ENCODE results near the gene TM4SF4.

Gene TM4SF4

GRCh38 chr3:149474250-149474817 lies at the start of gene TM4SF4:
TM4SF4 (plus strand) TSS chr3:149474697; CDS start chr3:149474878, 181 bp downstream.
- H3K27ac ChIP-seq (ENCODE audit: low read depth, low read length): no peak within 1 kb of the TSS
- H3K4me1 ChIP-seq (ENCODE audit: insufficient read depth, low read length): peaks cover 5% of the 10 kb centered on the region
- H3K9ac ChIP-seq (ENCODE audit: low read length): no peak within 1 kb of the TSS
- no peaks in the 10 kb centered on the region for H3K27me3 ChIP-seq (ENCODE audit: control insufficient read depth in 1 of 2, insufficient read depth in 2 of 2, low read length in 2 of 2)
- no peaks in the 10 kb centered on the region for H3K36me3 ChIP-seq (ENCODE audit: insufficient read depth, low read length)
- H3K4me3 ChIP-seq (ENCODE audit: low read depth in 1 of 2, low read length in 2 of 2): no peak within 1 kb of the TSS
- H3K9me3 ChIP-seq (ENCODE audit: low read length): no peaks in the 10 kb centered on the region

GRCh38 chr3:149424918-149425317 lies 49.6 kb upstream of the TM4SF4 start:
- H3K4me3 ChIP-seq (ENCODE audit: low read depth in 1 of 2, low read length in 2 of 2): no peak overlapping the region
- H3K4me1 ChIP-seq (ENCODE audit: insufficient read depth, low read length): no peaks in the 10 kb centered on the region
- no peaks in the 10 kb centered on the region for H3K36me3 ChIP-seq (ENCODE audit: insufficient read depth, low read length)
- no peak overlapping the region for H3K9ac ChIP-seq (ENCODE audit: low read length)
- no peaks in the 10 kb centered on the region for H3K27me3 ChIP-seq (ENCODE audit: control insufficient read depth in 1 of 2, insufficient read depth in 2 of 2, low read length in 2 of 2)
- H3K27ac ChIP-seq (ENCODE audit: low read depth, low read length): no peak overlapping the region
- no peaks in the 10 kb centered on the region for H3K9me3 ChIP-seq (ENCODE audit: low read length)

GRCh38 chr3:149426325-149426724 lies 48.2 kb upstream of the TM4SF4 start:
- no peaks in the 10 kb centered on the region for H3K36me3 ChIP-seq (ENCODE audit: insufficient read depth, low read length)
- no peak overlapping the region for H3K27ac ChIP-seq (ENCODE audit: low read depth, low read length)
- H3K9ac ChIP-seq (ENCODE audit: low read length): no peak overlapping the region
- H3K4me3 ChIP-seq (ENCODE audit: low read depth in 1 of 2, low read length in 2 of 2): no peak overlapping the region
- H3K4me1 ChIP-seq (ENCODE audit: insufficient read depth, low read length): no peaks in the 10 kb centered on the region
- H3K9me3 ChIP-seq (ENCODE audit: low read length): no peaks in the 10 kb centered on the region
- H3K27me3 ChIP-seq (ENCODE audit: control insufficient read depth in 1 of 2, insufficient read depth in 2 of 2, low read length in 2 of 2): no peaks in the 10 kb centered on the region

GRCh38 chr3:149428087-149428486 lies 46.4 kb upstream of the TM4SF4 start:
- no peak overlapping the region for H3K27ac ChIP-seq (ENCODE audit: low read depth, low read length)
- no peak overlapping the region for H3K9ac ChIP-seq (ENCODE audit: low read length)
- H3K27me3 ChIP-seq (ENCODE audit: control insufficient read depth in 1 of 2, insufficient read depth in 2 of 2, low read length in 2 of 2): no peaks in the 10 kb centered on the region
- no peaks in the 10 kb centered on the region for H3K4me1 ChIP-seq (ENCODE audit: insufficient read depth, low read length)
- no peaks in the 10 kb centered on the region for H3K36me3 ChIP-seq (ENCODE audit: insufficient read depth, low read length)
- no peak overlapping the region for H3K4me3 ChIP-seq (ENCODE audit: low read depth in 1 of 2, low read length in 2 of 2)
- H3K9me3 ChIP-seq (ENCODE audit: low read length): no peaks in the 10 kb centered on the region

GRCh38 chr3:149430216-149430615 lies 44.3 kb upstream of the TM4SF4 start:
- no peak overlapping the region for H3K4me3 ChIP-seq (ENCODE audit: low read depth in 1 of 2, low read length in 2 of 2)
- no peaks in the 10 kb centered on the region for H3K4me1 ChIP-seq (ENCODE audit: insufficient read depth, low read length)
- no peak overlapping the region for H3K27ac ChIP-seq (ENCODE audit: low read depth, low read length)
- no peaks in the 10 kb centered on the region for H3K36me3 ChIP-seq (ENCODE audit: insufficient read depth, low read length)
- H3K9ac ChIP-seq (ENCODE audit: low read length): no peak overlapping the region
- H3K9me3 ChIP-seq (ENCODE audit: low read length): no peaks in the 10 kb centered on the region
- H3K27me3 ChIP-seq (ENCODE audit: control insufficient read depth in 1 of 2, insufficient read depth in 2 of 2, low read length in 2 of 2): no peaks in the 10 kb centered on the region

GRCh38 chr3:149432149-149432548 lies 42.3 kb upstream of the TM4SF4 start:
- Histone ChIP-seq H3K27me3 (ENCODE audit: control insufficient read depth in 1 of 2, insufficient read depth in 2 of 2, low read length in 2 of 2) (no peaks in the 10 kb centered on the region), H3K36me3 (ENCODE audit: insufficient read depth, low read length) (no peaks in the 10 kb centered on the region), H3K9ac (ENCODE audit: low read length) (no peak overlapping the region), H3K4me1 (ENCODE audit: insufficient read depth, low read length) (no peaks in the 10 kb centered on the region), H3K27ac (ENCODE audit: low read depth, low read length) (no peak overlapping the region), H3K4me3 (ENCODE audit: low read depth in 1 of 2, low read length in 2 of 2) (no peak overlapping the region), H3K9me3 (ENCODE audit: low read length) (no peaks in the 10 kb centered on the region)

- Histone ChIP-seq H3K9ac (ENCODE audit: low read length) (no peak overlapping the region), H3K27me3 (ENCODE audit: control insufficient read depth in 1 of 2, insufficient read depth in 2 of 2, low read length in 2 of 2) (no peaks in the 10 kb centered on the region), H3K4me3 (ENCODE audit: low read depth in 1 of 2, low read length in 2 of 2) (no peak overlapping the region), H3K36me3 (ENCODE audit: insufficient read depth, low read length) (no peaks in the 10 kb centered on the region), H3K9me3 (ENCODE audit: low read length) (no peaks in the 10 kb centered on the region), H3K4me1 (ENCODE audit: insufficient read depth, low read length) (no peaks in the 10 kb centered on the region), H3K27ac (ENCODE audit: low read depth, low read length) (no peak overlapping the region)
Observed at GRCh38 chr3:149435996-149436885, 38.3 kb upstream of the TM4SF4 start.

- Histone ChIP-seq H3K4me1 (ENCODE audit: insufficient read depth, low read length) (no peaks in the 10 kb centered on the region), H3K9ac (ENCODE audit: low read length) (no peak overlapping the region), H3K9me3 (ENCODE audit: low read length) (no peaks in the 10 kb centered on the region), H3K4me3 (ENCODE audit: low read depth in 1 of 2, low read length in 2 of 2) (no peak overlapping the region), H3K36me3 (ENCODE audit: insufficient read depth, low read length) (no peaks in the 10 kb centered on the region), H3K27me3 (ENCODE audit: control insufficient read depth in 1 of 2, insufficient read depth in 2 of 2, low read length in 2 of 2) (no peaks in the 10 kb centered on the region), H3K27ac (ENCODE audit: low read depth, low read length) (no peak overlapping the region)
Observed at GRCh38 chr3:149437286-149437685, 37.2 kb upstream of the TM4SF4 start.

GRCh38 chr3:149437710-149438109 lies 36.8 kb upstream of the TM4SF4 start:
- no peak overlapping the region for H3K4me3 ChIP-seq (ENCODE audit: low read depth in 1 of 2, low read length in 2 of 2)
- H3K9me3 ChIP-seq (ENCODE audit: low read length): no peaks in the 10 kb centered on the region
- no peaks in the 10 kb centered on the region for H3K27me3 ChIP-seq (ENCODE audit: control insufficient read depth in 1 of 2, insufficient read depth in 2 of 2, low read length in 2 of 2)
- H3K27ac ChIP-seq (ENCODE audit: low read depth, low read length): no peak overlapping the region
- H3K36me3 ChIP-seq (ENCODE audit: insufficient read depth, low read length): no peaks in the 10 kb centered on the region
- H3K9ac ChIP-seq (ENCODE audit: low read length): no peak overlapping the region
- H3K4me1 ChIP-seq (ENCODE audit: insufficient read depth, low read length): no peaks in the 10 kb centered on the region

- Histone ChIP-seq H3K4me1 (ENCODE audit: insufficient read depth, low read length) (no peaks in the 10 kb centered on the region), H3K27me3 (ENCODE audit: control insufficient read depth in 1 of 2, insufficient read depth in 2 of 2, low read length in 2 of 2) (no peaks in the 10 kb centered on the region)
Observed at GRCh38 chr3:149438981-149439380, 35.5 kb upstream of the TM4SF4 start.

GRCh38 chr3:149441642-149442041 lies 32.9 kb upstream of the TM4SF4 start:
- H3K4me3 ChIP-seq (ENCODE audit: low read depth in 1 of 2, low read length in 2 of 2): no peak overlapping the region
- no peaks in the 10 kb centered on the region for H3K9me3 ChIP-seq (ENCODE audit: low read length)
- H3K4me1 ChIP-seq (ENCODE audit: insufficient read depth, low read length): no peaks in the 10 kb centered on the region
- H3K36me3 ChIP-seq (ENCODE audit: insufficient read depth, low read length): no peaks in the 10 kb centered on the region
- no peak overlapping the region for H3K27ac ChIP-seq (ENCODE audit: low read depth, low read length)
- no peaks in the 10 kb centered on the region for H3K27me3 ChIP-seq (ENCODE audit: control insufficient read depth in 1 of 2, insufficient read depth in 2 of 2, low read length in 2 of 2)
- no peak overlapping the region for H3K9ac ChIP-seq (ENCODE audit: low read length)

More at GRCh38 chr3:149438981-149439380, 35.5 kb upstream of the TM4SF4 start:
- H3K4me3 ChIP-seq (ENCODE audit: low read depth in 1 of 2, low read length in 2 of 2): no peak overlapping the region
- H3K27ac ChIP-seq (ENCODE audit: low read depth, low read length): no peak overlapping the region
- H3K36me3 ChIP-seq (ENCODE audit: insufficient read depth, low read length): no peaks in the 10 kb centered on the region
- no peaks in the 10 kb centered on the region for H3K9me3 ChIP-seq (ENCODE audit: low read length)
- no peak overlapping the region for H3K9ac ChIP-seq (ENCODE audit: low read length)

- no peaks in the 10 kb centered on the region for H3K36me3 ChIP-seq (ENCODE audit: insufficient read depth, low read length)
- no peaks in the 10 kb centered on the region for H3K9me3 ChIP-seq (ENCODE audit: low read length)
- no peak overlapping the region for H3K27ac ChIP-seq (ENCODE audit: low read depth, low read length)
- H3K4me1 ChIP-seq (ENCODE audit: insufficient read depth, low read length): no peaks in the 10 kb centered on the region
- H3K9ac ChIP-seq (ENCODE audit: low read length): no peak overlapping the region
- H3K4me3 ChIP-seq (ENCODE audit: low read depth in 1 of 2, low read length in 2 of 2): no peak overlapping the region
- H3K27me3 ChIP-seq (ENCODE audit: control insufficient read depth in 1 of 2, insufficient read depth in 2 of 2, low read length in 2 of 2): no peaks in the 10 kb centered on the region
Observed at GRCh38 chr3:149442043-149442442, 32.5 kb upstream of the TM4SF4 start.
